OCI-LY7 (cell line): ENCODE measurements around the gene CERCAM.

Experiments
- CTCF ChIP-seq: fragments of 200-600 bp; sonication (generic); conservative IDR thresholded peaks from 2 replicates; pipeline ENCODE4 v1.5.1; 2014; ENCODE audit warnings: mild to moderate bottlenecking, antibody characterized with exemption, low read length, moderate library complexity, mixed read lengths
- EZH2phosphoT487 ChIP-seq: fragments of 200-600 bp; sonication (generic); IDR thresholded peaks from 2 replicates; pipeline ENCODE4 v1.6.1; 2018; ENCODE audit warnings: low read depth, borderline replicate concordance, mild to moderate bottlenecking, mixed run types, antibody characterized with exemption, low read length, moderate library complexity, mixed read lengths

DNA sequence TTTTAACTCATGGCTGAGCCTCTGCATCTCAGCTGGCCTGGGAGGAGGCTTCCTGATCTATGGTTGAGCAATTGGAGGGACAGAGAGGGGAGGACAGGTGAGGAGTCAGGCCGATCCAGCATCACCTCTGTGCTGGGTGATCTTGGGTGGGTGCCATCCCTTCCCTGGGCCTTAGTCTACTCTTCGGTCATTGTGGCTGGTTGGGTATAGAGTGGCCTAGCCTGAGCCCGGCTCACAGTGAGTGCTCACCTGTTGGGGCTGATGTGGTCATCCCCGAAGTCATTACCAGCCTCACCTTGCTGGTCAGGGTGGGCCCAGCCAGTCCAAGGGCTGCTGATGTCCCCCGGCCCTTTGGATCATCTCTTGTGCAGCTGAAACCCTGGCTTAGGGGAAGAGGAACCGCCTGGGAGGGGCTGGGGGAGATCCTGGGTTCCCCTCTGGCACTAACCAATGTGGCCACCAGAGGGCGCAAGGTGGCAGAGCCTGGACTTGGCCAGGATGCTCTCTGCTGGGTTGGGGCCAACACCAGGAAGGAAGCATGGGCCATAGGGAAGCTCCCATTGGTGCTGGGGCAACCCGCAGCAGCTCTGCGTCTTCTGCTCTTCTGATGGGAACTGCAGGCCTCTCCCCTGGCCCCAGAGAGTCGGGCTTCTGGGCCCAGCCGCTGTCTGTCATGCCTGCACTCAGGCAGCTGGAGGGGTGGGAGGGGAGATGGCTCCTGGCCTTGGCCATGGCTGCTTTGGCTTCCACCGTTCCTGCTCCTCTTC, 17.9 kb downstream of the CERCAM start:
- TF ChIP-seq CTCF (peak; percentile 88), EZH2phosphoT487 (no peak)
